ENCODE results near the gene NFKBIB.
A peak's percentile ranks its signal among the peaks of the same experiment; 100 is the strongest.

NFKBIB gene

GRCh38 chr19:38930776-38931520 is 31.2 kb downstream of the NFKBIB start, which contains the start of gene MRPS12:
MRPS12 (plus strand) TSS chr19:38930944; CDS start chr19:38931295, 351 bp downstream.
- H3K36me3 ChIP-seq (ENCODE audit: control insufficient read depth, low read length), result peaks cover 41% of the 10 kb centered on the region
- no peaks in the 10 kb centered on the region for H3F3A ChIP-seq (ENCODE audit: control insufficient read depth, insufficient read depth)

GRCh38 chr19:38931521-38931793 is 31.7 kb downstream of the NFKBIB start:
- Histone ChIP-seq H3K79me2 (ENCODE audit: control insufficient read depth, low read length) (peaks cover 62% of the 10 kb centered on the region), H3K27ac (ENCODE audit: low read depth, low read length) (no peak overlapping the region; the same call in 1 of the 2 replicates), H3K36me3 (ENCODE audit: control insufficient read depth, low read length) (peaks cover 37% of the 10 kb centered on the region), H3K4me3 (ENCODE audit: low read length) (peak overlapping the region; percentile 96), H3K4me1 (ENCODE audit: control insufficient read depth, low read length) (peaks cover 25% of the 10 kb centered on the region), H4K20me1 (ENCODE audit: control insufficient read depth, insufficient read depth, low read depth, low read length) (no peaks in the 10 kb centered on the region), H3F3A (ENCODE audit: control insufficient read depth, insufficient read depth) (no peaks in the 10 kb centered on the region), H3K9me2 (replicated peaks; ENCODE audit: control insufficient read depth, low read length) (no peaks in the 10 kb centered on the region), H3K27me3 (ENCODE audit: control insufficient read depth, low read length) (no peaks in the 10 kb centered on the region), H3K4me2 (ENCODE audit: low read length) (peak overlapping the region; percentile 68), H3K9me3 (ENCODE audit: control insufficient read depth, insufficient read depth, low read length) (no peaks in the 10 kb centered on the region)
- TF ChIP-seq EZH2phosphoT487 (IDR thresholded peaks at IDR 0.05; ENCODE audit: borderline replicate concordance, low read length) (no peak), CTCF (IDR thresholded peaks at IDR 0.05; ENCODE audit: low read depth, low read length, poor library complexity, severe bottlenecking) (no peak)

More at GRCh38 chr19:38930776-38931520, 31.2 kb downstream of the NFKBIB start, which contains the start of gene MRPS12:
- Histone ChIP-seq H3K4me3 (ENCODE audit: low read length) (peak within 1 kb of the TSS; percentile 96), H3K4me1 (ENCODE audit: control insufficient read depth, low read length) (peaks cover 25% of the 10 kb centered on the region), H3K27me3 (ENCODE audit: control insufficient read depth, low read length) (no peaks in the 10 kb centered on the region), H3K79me2 (ENCODE audit: control insufficient read depth, low read length) (peaks cover 62% of the 10 kb centered on the region), H3K9me3 (ENCODE audit: control insufficient read depth, insufficient read depth, low read length) (no peaks in the 10 kb centered on the region), H4K20me1 (ENCODE audit: control insufficient read depth, insufficient read depth, low read depth, low read length) (no peaks in the 10 kb centered on the region), H3K27ac (ENCODE audit: low read depth, low read length) (peak within 1 kb of the TSS; percentile 75), H3K9me2 (replicated peaks; ENCODE audit: control insufficient read depth, low read length) (no peaks in the 10 kb centered on the region), H3K4me2 (ENCODE audit: low read length) (peak within 1 kb of the TSS; percentile 97)
- TF ChIP-seq CTCF (IDR thresholded peaks at IDR 0.05; ENCODE audit: low read depth, low read length, poor library complexity, severe bottlenecking), result no peak
- TF ChIP-seq EZH2phosphoT487 (IDR thresholded peaks at IDR 0.05; ENCODE audit: borderline replicate concordance, low read length), result no peak

GRCh38 chr19:38932425-38933179 is 32.8 kb downstream of the NFKBIB start:
- peak overlapping the region; percentile 96; the same call in 1 of the 2 replicates for H3K4me3 ChIP-seq (ENCODE audit: low read length)
- H3K4me1 ChIP-seq (ENCODE audit: control insufficient read depth, low read length), result peaks cover 25% of the 10 kb centered on the region
- H3K9me2 ChIP-seq (replicated peaks; ENCODE audit: control insufficient read depth, low read length), result no peaks in the 10 kb centered on the region
- H3K9me3 ChIP-seq (ENCODE audit: control insufficient read depth, insufficient read depth, low read length), result no peaks in the 10 kb centered on the region
- H3K27ac ChIP-seq (ENCODE audit: low read depth, low read length), result no peak overlapping the region
- H3K79me2 ChIP-seq (ENCODE audit: control insufficient read depth, low read length), result peaks cover 57% of the 10 kb centered on the region
- peak overlapping the region; percentile 68 for H3K4me2 ChIP-seq (ENCODE audit: low read length)
- H3K36me3 ChIP-seq (ENCODE audit: control insufficient read depth, low read length), result peaks cover 37% of the 10 kb centered on the region
- no peak for TF ChIP-seq EZH2phosphoT487 (IDR thresholded peaks at IDR 0.05; ENCODE audit: borderline replicate concordance, low read length)
- peak; percentile 62 for TF ChIP-seq CTCF (IDR thresholded peaks at IDR 0.05; ENCODE audit: low read depth, low read length, poor library complexity, severe bottlenecking)
- H4K20me1 ChIP-seq (ENCODE audit: control insufficient read depth, insufficient read depth, low read depth, low read length), result no peaks in the 10 kb centered on the region
- H3F3A ChIP-seq (ENCODE audit: control insufficient read depth, insufficient read depth), result no peaks in the 10 kb centered on the region
- H3K27me3 ChIP-seq (ENCODE audit: control insufficient read depth, low read length), result no peaks in the 10 kb centered on the region

Measured in DOHH2 (cell line).